HS-5 (cell line): ENCODE measurements around the gene LCAT.
A peak's percentile ranks its signal among the peaks of the same experiment; 100 is the strongest.

Experiments used
- DNase-seq: peaks from one replicate; pipeline ENCODE4 v3.0.0-alpha.2; 2012; ENCODE audit warnings: low read depth

LCAT gene

GRCh38 chr16:67909056-67909742 lies 34.7 kb downstream of the LCAT start:
- DNase-seq: no peak

GRCh38 chr16:67907397-67908180 lies 36.3 kb downstream of the LCAT start:
- no peak for DNase-seq

- no peak for DNase-seq
Observed at GRCh38 chr16:67902831-67903230, 41.1 kb downstream of the LCAT start.

GRCh38 chr16:67901734-67902133 lies 42.2 kb downstream of the LCAT start:
- DNase-seq: no peak

GRCh38 chr16:67897231-67897630 lies 46.7 kb downstream of the LCAT start:
- DNase-seq: no peak

- DNase-seq: no peak
Observed at GRCh38 chr16:67893743-67894399, 50.0 kb downstream of the LCAT start.

- peak; percentile 71 for DNase-seq
Observed at GRCh38 chr16:67892899-67893742, 50.8 kb downstream of the LCAT start, which contains the start of gene PSKH1. TSS of gene PSKH1 (plus strand) at chr16:67893254. CDS start at chr16:67908750, 15,496 bp downstream.

- no peak for DNase-seq
Observed at GRCh38 chr16:67892375-67892774, 51.5 kb downstream of the LCAT start.
